Fibroblast of pulmonary artery (primary cell): ENCODE measurements around the gene CRYZ.
"Not testable (repeated sequence)": the region's sequence is repeated elsewhere in the genome, so short reads cannot be mapped to it uniquely, and the experiment has no call there.

Experiments
- DNase-seq: peaks from one replicate; pipeline ENCODE4 v3.0.0-alpha.2; 2010; ENCODE audit warnings: low read depth
- H3K4me3 ChIP-seq: replicated peaks from 2 replicates; pipeline ENCODE4 v1.5.1; 2011; ENCODE audit warnings: low read depth, mild to moderate bottlenecking, control low read depth, low read length, moderate library complexity
- CTCF ChIP-seq: IDR thresholded peaks from 2 replicates; pipeline ENCODE4 v1.5.1; 2011; ENCODE audit warnings: mild to moderate bottlenecking, control low read depth, low read length, inconsistent platforms; ENCODE audit errors: missing control alignments

CRYZ gene

GRCh38 chr1:74673351-74674111 lies 59.3 kb downstream of the CRYZ start, which contains the start of gene ERICH3:
Gene ERICH3, minus strand, starts transcription at chr1:74673792. Its CDS starts 273 bp downstream, at chr1:74673519.
- no peak for DNase-seq
- TF ChIP-seq CTCF: no peak
- peak within 1 kb of the TSS; percentile 4 for H3K4me3 ChIP-seq

GRCh38 chr1:74670866-74671265 lies 62.0 kb downstream of the CRYZ start:
- not testable (repeated sequence) for H3K4me3 ChIP-seq, DNase-seq
